A549 (cell line): ENCODE measurements around the gene MOGAT3. TPM values are rescaled to one million over a fixed set of nuclear protein-coding genes. Genes with fewer than 3 reads are reported as not detected.
A peak's percentile ranks its signal among the peaks of the same experiment; 100 is the strongest.

Source experiments
- ATAC-seq, 2 experiments: fragments of 200-7000 bp in 1 of 2; fragments of >200 bp in 1 of 2; cut with Nextera tagmentation in 1 of 2; cut with Tn5 transposase in 1 of 2; 3 replicates each; pipeline versions ENCODE4 v1.8.0 to v1.9.1; 2018 to 2020; ENCODE audit warnings: mild to moderate bottlenecking in 1 of 2, moderate library complexity in 1 of 2
- CTCF ChIA-PET: fragments of 300-600 bp; sonication (Branson Sonifier 250); formaldehyde crosslinking; extraction: SDS; loops from one replicate; lab custom pipeline; 2021; ENCODE audit warnings: antibody characterized with exemption, inconsistent platforms; lab: Yijun Ruan, JAX
- POLR2A ChIA-PET: fragments of 350-600 bp; formaldehyde crosslinking; extraction: SDS; loops from one replicate; lab custom pipeline; 2021; ENCODE audit warnings: antibody characterized with exemption, inconsistent platforms; lab: Yijun Ruan, JAX
- DNase-seq, 2 experiments: peaks; one replicate each; pipeline versions ENCODE4 v3.0.0 to v3.0.0-alpha.2; 2011 to 2016; ENCODE audit warnings: low read depth in 1 of 2, low spot score in 1 of 2
- FAIRE-seq: peaks from 2 replicates; lab custom pipeline; 2011; peaks lifted over from hg19 to GRCh38; lab: Jason Lieb, UNC
- H3K27ac ChIP-seq, 2 experiments: fragments of >200 bp; sonication (Bioruptor Twin); formaldehyde crosslinking; 3 replicates each; pipeline ENCODE4 v1.5.1; 2016 to 2017
- H3K4me1 ChIP-seq: fragments of >200 bp; sonication (Bioruptor Twin); formaldehyde crosslinking; 3 replicates; pipeline ENCODE4 v1.6.1; 2016
- H3K4me2 ChIP-seq: fragments of >200 bp; sonication (Bioruptor Twin); formaldehyde crosslinking; 3 replicates; pipeline ENCODE4 v1.6.1; 2016
- H3K4me3 ChIP-seq: fragments of >200 bp; sonication (Bioruptor Twin); formaldehyde crosslinking; 3 replicates; pipeline ENCODE4 v1.5.1; 2016
- H3K9me3 ChIP-seq: fragments of >200 bp; sonication (Bioruptor Twin); formaldehyde crosslinking; 3 replicates; pipeline ENCODE4 v1.6.1; 2016
- EP300 ChIP-seq, 2 experiments: fragments of >200 bp; sonication (Bioruptor Twin); formaldehyde crosslinking; IDR thresholded peaks; 2 replicates in 1 of 2; 3 replicates in 1 of 2; pipeline ENCODE4 v1.6.1; 2016 to 2017
- FOXS1 ChIP-seq: fragments of 250-450 bp; sonication (Bioruptor Pico); IDR thresholded peaks from 2 replicates; pipeline ENCODE4 v1.5.0; 2020; ENCODE audit warnings: mild to moderate bottlenecking, moderate library complexity
- JUN ChIP-seq, 2 experiments: fragments of >200 bp; sonication (Bioruptor Twin); formaldehyde crosslinking; IDR thresholded peaks; 2 replicates in 1 of 2; 3 replicates in 1 of 2; pipeline ENCODE4 v1.6.1; 2016 to 2017
- JUNB ChIP-seq: fragments of >200 bp; sonication (Bioruptor Twin); formaldehyde crosslinking; IDR thresholded peaks from 2 replicates; pipeline ENCODE4 v1.6.1; 2016
- MAZ ChIP-seq: fragments of 150-350 bp; IDR thresholded peaks from 2 replicates; pipeline ENCODE4 v1.6.1; 2014; ENCODE audit warnings: antibody characterized with exemption, low read depth, low read length, borderline replicate concordance
- NFE2L2 ChIP-seq: fragments of 150-350 bp; conservative IDR thresholded peaks from 2 replicates; pipeline ENCODE4 v1.6.1; 2014; ENCODE audit warnings: low read length
- POLR2A ChIP-seq: IDR thresholded peaks from 2 replicates; pipeline ENCODE4 v1.6.1; 2012; ENCODE audit warnings: mild to moderate bottlenecking, low read length
- RNF2 ChIP-seq: fragments of 200-600 bp; sonication (generic); IDR thresholded peaks from 2 replicates; pipeline ENCODE4 v1.6.1; 2016; ENCODE audit warnings: low read depth, mild to moderate bottlenecking, antibody characterized with exemption, moderate library complexity, borderline replicate concordance
- ZFP36 ChIP-seq: fragments of 450-650 bp; IDR thresholded peaks from 2 replicates; pipeline ENCODE4 v1.6.1; 2014; ENCODE audit warnings: borderline replicate concordance; ENCODE audit not compliant: partially characterized antibody
- ZSCAN20 ChIP-seq: fragments of 250-450 bp; sonication (Bioruptor Pico); IDR thresholded peaks from 2 replicates; pipeline ENCODE4 v1.8.0; 2022; ENCODE audit warnings: mild to moderate bottlenecking, moderate library complexity
- WGBS: methylation state at CpG from one replicate; pipeline ENCODE4 v1.1.6; 2017; ENCODE audit errors: missing lambda C conversion rate; 5-methylcytosine and 5-hydroxymethylcytosine counted together
- polyA plus RNA-seq, 4 experiments: library from polyadenylated mRNA; depleted of rRNA in 3 of 4; stranded (reverse); fragments of >200 nt; fragmentation: RNase III in 1 of 4; extraction: RNeasy Plus Mini Kit Qiagen cat#74134 plus additional on column Dnase treatment in 1 of 4; gene quantifications; 2 replicates in 3 of 4; 3 replicates in 1 of 4; pipeline ENCODE4 v1.2.3, GENCODE V29; 2011 to 2017
- TF ChIP-seq, protein P1 (sequence below): IDR thresholded peaks from 2 replicates; pipeline ENCODE4 v1.6.1; 2012; ENCODE audit warnings: low read depth, borderline replicate concordance
- TF ChIP-seq, protein P2 (sequence below): fragments of 150-350 bp; IDR thresholded peaks from 2 replicates; pipeline ENCODE4 v1.6.1; 2014; ENCODE audit warnings: low read depth, mild to moderate bottlenecking, low read length
- TF ChIP-seq, protein P3 (sequence below): fragments of >200 bp; sonication (Bioruptor Twin); formaldehyde crosslinking; IDR thresholded peaks from 2 replicates; pipeline ENCODE4 v1.6.1; 2016
- TF ChIP-seq, protein P4 (sequence below): fragments of >200 bp; sonication (Bioruptor Twin); formaldehyde crosslinking; IDR thresholded peaks from 3 replicates; pipeline ENCODE4 v1.6.1; 2016
- TF ChIP-seq, protein P5 (sequence below): IDR thresholded peaks from 2 replicates; pipeline ENCODE4 v1.6.1; 2012
- TF ChIP-seq, protein P6 (sequence below): IDR thresholded peaks from 2 replicates; pipeline ENCODE4 v1.6.1; 2012

Gene MOGAT3
- polyA plus RNA-seq, 2 of the 4 experiments (the other 2 are of a cell fraction): 0.09 to 0.14 TPM

DNA sequence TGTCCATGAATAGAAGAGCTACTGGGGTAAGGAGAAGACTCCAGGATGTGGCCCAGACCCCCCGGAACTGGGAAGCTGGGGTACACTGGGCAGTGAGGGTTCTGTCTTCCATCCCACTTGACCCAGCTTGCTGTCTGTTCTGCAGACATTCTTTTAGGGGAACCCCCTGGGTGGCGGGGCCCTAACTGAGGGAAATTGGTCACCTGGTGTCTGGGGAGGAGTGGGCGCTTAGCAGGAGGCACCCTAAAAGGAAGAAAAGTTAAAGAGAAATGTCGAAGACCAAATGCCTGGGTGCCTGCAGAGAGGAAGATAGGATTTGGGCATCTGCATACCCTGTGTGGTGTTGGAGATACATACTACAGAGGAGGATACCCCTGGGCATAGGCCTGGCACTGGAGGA, 45.5 kb downstream of the MOGAT3 start (continued):
- TF ChIP-seq, protein P1, sequence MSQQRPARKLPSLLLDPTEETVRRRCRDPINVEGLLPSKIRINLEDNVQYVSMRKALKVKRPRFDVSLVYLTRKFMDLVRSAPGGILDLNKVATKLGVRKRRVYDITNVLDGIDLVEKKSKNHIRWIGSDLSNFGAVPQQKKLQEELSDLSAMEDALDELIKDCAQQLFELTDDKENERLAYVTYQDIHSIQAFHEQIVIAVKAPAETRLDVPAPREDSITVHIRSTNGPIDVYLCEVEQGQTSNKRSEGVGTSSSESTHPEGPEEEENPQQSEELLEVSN: no peak

DNA sequence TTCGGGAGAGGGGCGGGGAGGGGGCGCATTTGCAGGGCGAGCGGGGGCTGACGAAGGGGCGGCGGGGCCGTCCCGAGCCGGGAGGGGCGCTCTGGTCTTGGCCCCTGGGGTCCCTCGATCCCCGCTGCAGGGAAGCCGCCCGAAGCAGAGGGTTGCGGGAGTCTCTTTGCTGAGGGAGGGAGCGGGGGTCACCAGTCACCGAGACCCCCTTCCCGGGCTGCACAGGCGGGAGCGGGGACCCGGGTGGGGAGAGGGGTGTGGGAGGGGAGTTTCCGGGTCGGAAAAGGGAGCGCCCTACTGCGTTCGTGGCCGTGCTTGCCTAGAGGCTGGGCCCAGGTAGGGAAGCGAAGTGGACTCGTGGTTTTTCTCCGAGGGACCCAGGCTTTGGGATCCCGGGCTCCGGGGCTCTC, 46.1 kb downstream of the MOGAT3 start:
- no peaks in the 10 kb centered on the region for H3K9me3 ChIP-seq
- peak overlapping the region; percentile 93 to 100 for H3K27ac ChIP-seq
- no peak for FAIRE-seq
- no peak for DNase-seq
- 1% methylated on average over 20 of the region's 34 CpGs for WGBS
- peak overlapping the region; percentile 91 for H3K4me3 ChIP-seq
- H3K4me1 ChIP-seq: peaks cover 41% of the 10 kb centered on the region
- peak overlapping the region; percentile 99 for H3K4me2 ChIP-seq
- CTCF ChIA-PET: interaction anchor here (0.7 to 16.1 kb wide), 8 partner anchors 13 to 710 kb away, joined by 3 to 235 read pairs (median 12); no protein-coding TSS in a partner anchor
- TF ChIP-seq JUN (IDR thresholded peaks at IDR 0.05) (peak in 1 of 2 experiments; percentile 60; a peak in 2 of 5 replicates), ZFP36 (no peak), JUNB (no peak), NFE2L2 (no peak)
- POLR2A ChIA-PET: interaction anchor here (0.7 to 1.0 kb wide), 2 partner anchors 13 to 14 kb away, joined by 3 read pairs; no protein-coding TSS in a partner anchor
- ATAC-seq: peak; percentile 10 to 62; a peak in 4 of 6 replicates

DNA sequence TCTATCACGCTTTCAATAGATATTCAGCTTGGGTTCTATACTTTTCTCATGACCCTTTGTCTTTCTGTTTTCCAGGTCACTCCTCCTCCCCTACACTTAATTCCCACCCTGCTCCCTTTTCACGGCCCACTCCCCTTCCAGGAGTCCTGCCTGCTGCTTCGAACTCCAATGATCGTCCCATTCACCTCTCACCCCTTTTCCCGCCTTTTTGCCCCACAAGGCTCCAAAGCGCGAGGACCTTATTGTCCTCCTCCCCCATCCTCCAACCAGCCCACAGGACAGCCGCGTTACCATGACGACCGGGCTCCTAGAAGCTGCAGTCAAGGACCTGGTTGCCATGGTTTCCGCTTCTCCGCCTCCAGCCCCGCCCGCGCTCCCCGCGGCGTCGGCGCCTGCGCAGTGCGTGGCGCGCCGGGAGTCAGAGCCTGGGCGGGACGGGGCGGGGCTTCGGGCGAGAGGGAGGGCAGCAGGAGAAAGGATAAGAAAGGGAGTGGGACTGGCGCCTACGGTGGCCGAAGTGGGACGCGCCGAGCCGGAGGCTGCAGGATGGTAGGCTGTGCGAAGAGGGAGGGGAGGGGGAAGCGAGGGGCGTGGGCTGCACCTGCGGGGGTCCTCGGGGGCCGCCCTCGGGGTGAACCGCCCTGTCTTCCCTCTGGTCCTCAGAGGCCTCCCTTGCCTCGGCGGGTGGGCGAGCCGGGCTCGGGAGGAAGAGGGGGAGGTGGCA, 46.7 kb downstream of the MOGAT3 start, which contains the start of gene AP1S1:
AP1S1 (plus strand) TSS at position 508 of the 724 bp plus-strand sequence; CDS start at position 547, 39 bp downstream.
- CTCF ChIA-PET: interaction anchor here (1.3 to 16.1 kb wide), 6 partner anchors 13 to 90 kb away, joined by 3 to 235 read pairs (median 6); partner anchors contain the start of gene FIS1
- DNase-seq: peak; percentile 96 to 97
- H3K9me3 ChIP-seq: no peaks in the 10 kb centered on the region
- H3K4me1 ChIP-seq: peaks cover 36% of the 10 kb centered on the region
- peak within 1 kb of the TSS; percentile 91 for H3K4me3 ChIP-seq
- ATAC-seq: peak; percentile 89 to 94
- 16% methylated on average over 11 of the region's 51 CpGs for WGBS
- peak within 1 kb of the TSS; percentile 93 to 100 for H3K27ac ChIP-seq
- TF ChIP-seq MAZ: peak; percentile 63; the same call in 1 of the 2 replicates
- TF ChIP-seq, protein P2, sequence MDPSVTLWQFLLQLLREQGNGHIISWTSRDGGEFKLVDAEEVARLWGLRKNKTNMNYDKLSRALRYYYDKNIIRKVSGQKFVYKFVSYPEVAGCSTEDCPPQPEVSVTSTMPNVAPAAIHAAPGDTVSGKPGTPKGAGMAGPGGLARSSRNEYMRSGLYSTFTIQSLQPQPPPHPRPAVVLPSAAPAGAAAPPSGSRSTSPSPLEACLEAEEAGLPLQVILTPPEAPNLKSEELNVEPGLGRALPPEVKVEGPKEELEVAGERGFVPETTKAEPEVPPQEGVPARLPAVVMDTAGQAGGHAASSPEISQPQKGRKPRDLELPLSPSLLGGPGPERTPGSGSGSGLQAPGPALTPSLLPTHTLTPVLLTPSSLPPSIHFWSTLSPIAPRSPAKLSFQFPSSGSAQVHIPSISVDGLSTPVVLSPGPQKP: no peak
- TF ChIP-seq, protein P1: peak; percentile 99
- TF ChIP-seq, protein P3, sequence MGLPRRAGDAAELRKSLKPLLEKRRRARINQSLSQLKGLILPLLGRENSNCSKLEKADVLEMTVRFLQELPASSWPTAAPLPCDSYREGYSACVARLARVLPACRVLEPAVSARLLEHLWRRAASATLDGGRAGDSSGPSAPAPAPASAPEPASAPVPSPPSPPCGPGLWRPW: no peak
- TF ChIP-seq, protein P4, sequence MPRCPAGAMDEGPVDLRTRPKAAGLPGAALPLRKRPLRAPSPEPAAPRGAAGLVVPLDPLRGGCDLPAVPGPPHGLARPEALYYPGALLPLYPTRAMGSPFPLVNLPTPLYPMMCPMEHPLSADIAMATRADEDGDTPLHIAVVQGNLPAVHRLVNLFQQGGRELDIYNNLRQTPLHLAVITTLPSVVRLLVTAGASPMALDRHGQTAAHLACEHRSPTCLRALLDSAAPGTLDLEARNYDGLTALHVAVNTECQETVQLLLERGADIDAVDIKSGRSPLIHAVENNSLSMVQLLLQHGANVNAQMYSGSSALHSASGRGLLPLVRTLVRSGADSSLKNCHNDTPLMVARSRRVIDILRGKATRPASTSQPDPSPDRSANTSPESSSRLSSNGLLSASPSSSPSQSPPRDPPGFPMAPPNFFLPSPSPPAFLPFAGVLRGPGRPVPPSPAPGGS: no peak
- peak; percentile 52 for TF ChIP-seq POLR2A
- TF ChIP-seq RNF2: no peak; the same call in 1 of the 2 replicates
- TF ChIP-seq ZSCAN20 (CRISPR knock-in tag): no peak
- TF ChIP-seq, protein P5, sequence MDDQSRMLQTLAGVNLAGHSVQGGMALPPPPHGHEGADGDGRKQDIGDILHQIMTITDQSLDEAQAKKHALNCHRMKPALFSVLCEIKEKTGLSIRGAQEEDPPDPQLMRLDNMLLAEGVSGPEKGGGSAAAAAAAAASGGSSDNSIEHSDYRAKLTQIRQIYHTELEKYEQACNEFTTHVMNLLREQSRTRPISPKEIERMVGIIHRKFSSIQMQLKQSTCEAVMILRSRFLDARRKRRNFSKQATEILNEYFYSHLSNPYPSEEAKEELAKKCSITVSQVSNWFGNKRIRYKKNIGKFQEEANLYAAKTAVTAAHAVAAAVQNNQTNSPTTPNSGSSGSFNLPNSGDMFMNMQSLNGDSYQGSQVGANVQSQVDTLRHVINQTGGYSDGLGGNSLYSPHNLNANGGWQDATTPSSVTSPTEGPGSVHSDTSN: no peak
- TF ChIP-seq EP300 (IDR thresholded peaks at IDR 0.05): no peak
- no peak for TF ChIP-seq FOXS1
- TF ChIP-seq, protein P6, sequence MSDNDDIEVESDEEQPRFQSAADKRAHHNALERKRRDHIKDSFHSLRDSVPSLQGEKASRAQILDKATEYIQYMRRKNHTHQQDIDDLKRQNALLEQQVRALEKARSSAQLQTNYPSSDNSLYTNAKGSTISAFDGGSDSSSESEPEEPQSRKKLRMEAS: peak; percentile 97
- TF ChIP-seq, all 56 proteins: peak for 4
- POLR2A ChIA-PET: interaction anchor here (1.0 kb wide), 1 partner anchor 12 kb away, joined by 3 read pairs; no protein-coding TSS in a partner anchor
- peak within 1 kb of the TSS; percentile 99 for H3K4me2 ChIP-seq
- no peak for FAIRE-seq
